Coronary artery (tissue), 2 donors: ENCODE measurements around the gene RTL9.

Experiments used
- DNase-seq: peaks from one replicate; pipeline ENCODE4 v3.0.0-alpha.2; 2017; ENCODE audit warnings: low spot score
- H3K27ac ChIP-seq, 2 donors: fragments of 200-600 bp; sonication (generic); one replicate each; pipeline ENCODE4 v1.5.1; 2016 to 2019
- H3K4me3 ChIP-seq: fragments of 200-600 bp; sonication (generic); 2 replicates; pipeline ENCODE4 v1.5.1; 2016; ENCODE audit warnings: mild to moderate bottlenecking, moderate library complexity
- CTCF ChIP-seq: fragments of 200-600 bp; sonication (generic); IDR thresholded peaks from one replicate; pipeline ENCODE4 v1.5.1; 2019; ENCODE audit warnings: antibody characterized with exemption

The RTL9 gene

GRCh38 chrX:110346681-110347080 is 12.0 kb upstream of the RTL9 start:
- Histone ChIP-seq H3K4me3 (no peak overlapping the region), H3K27ac (no peak overlapping the region)
- no peak for DNase-seq
- no peak for TF ChIP-seq CTCF

- no peak overlapping the region for H3K4me3 ChIP-seq
- DNase-seq = no peak
- no peak for TF ChIP-seq CTCF
- H3K27ac ChIP-seq = no peak overlapping the region
Observed at GRCh38 chrX:110359273-110359672, 625 bp downstream of the RTL9 start.

GRCh38 chrX:110363244-110363643 is 4.6 kb downstream of the RTL9 start:
- no peak for DNase-seq
- no peak for TF ChIP-seq CTCF
- Histone ChIP-seq H3K4me3 (no peak overlapping the region), H3K27ac (no peak overlapping the region)

- no peak for DNase-seq
- Histone ChIP-seq H3K4me3 (no peak overlapping the region), H3K27ac (no peak overlapping the region)
- TF ChIP-seq CTCF = no peak
Observed at GRCh38 chrX:110373310-110373709, 14.7 kb downstream of the RTL9 start.

- no peak for DNase-seq
- no peak overlapping the region for H3K4me3 ChIP-seq
- H3K27ac ChIP-seq = no peak overlapping the region
- TF ChIP-seq CTCF = no peak
Observed at GRCh38 chrX:110374559-110374958, 15.9 kb downstream of the RTL9 start.

- Histone ChIP-seq H3K27ac (no peak overlapping the region), H3K4me3 (no peak overlapping the region)
- no peak for TF ChIP-seq CTCF
- no peak for DNase-seq
Observed at GRCh38 chrX:110381216-110381615, 22.6 kb downstream of the RTL9 start.

GRCh38 chrX:110383414-110383813 is 24.8 kb downstream of the RTL9 start:
- Histone ChIP-seq H3K4me3 (no peak overlapping the region), H3K27ac (peak overlapping the region in 1 of 2 donors; percentile 38)
- no peak for DNase-seq
- TF ChIP-seq CTCF = no peak
